ENCODE results near the gene HNRNPR.
"Not testable (repeated sequence)": the region's sequence is repeated elsewhere in the genome, so short reads cannot be mapped to it uniquely, and the experiment has no call there.

- TF ChIP-seq POLR2A, CTCF, POLR2AphosphoS5, EP300 (IDR thresholded peaks at IDR 0.05): not testable (repeated sequence)
These were observed 86.0 kb downstream of the HNRNPR start for GRCh38 chr1:23258082-23258481.

Measured in sigmoid colon (tissue), 4 donors.